Thymus (tissue), 11 donors: ENCODE results near the gene ASTN2. TPM values are rescaled to one million over a fixed set of nuclear protein-coding genes. Genes with fewer than 3 reads are reported as not detected.
A peak's percentile ranks its signal among the peaks of the same experiment; 100 is the strongest.

Experiments
- DNase-seq, 9 donors: peaks; one replicate each; pipeline ENCODE4 v3.0.0-alpha.2; 2013; ENCODE audit warnings: low spot score in 9 of 9, low read depth in 6 of 9, missing footprints in 1 of 9
- H3K27ac ChIP-seq, 2 donors: one replicate each; pipeline ENCODE4 v1.5.1; 2013; ENCODE audit warnings: control low read depth in 1 of 2, low read depth in 1 of 2, low read length in 1 of 2, mild to moderate bottlenecking in 1 of 2, moderate library complexity in 1 of 2
- H3K27me3 ChIP-seq, 2 donors: one replicate each; pipeline ENCODE4 v1.5.1; 2013; ENCODE audit warnings: low read length in 1 of 2; ENCODE audit not compliant: control insufficient read depth in 2 of 2, insufficient read depth in 1 of 2
- H3K36me3 ChIP-seq, 2 donors: one replicate each; pipeline ENCODE4 v1.5.1; 2013; ENCODE audit warnings: low read length in 1 of 2, mild to moderate bottlenecking in 1 of 2, moderate library complexity in 1 of 2; ENCODE audit not compliant: control insufficient read depth in 2 of 2, insufficient read depth in 2 of 2
- H3K4me1 ChIP-seq, 2 donors: one replicate each; pipeline ENCODE4 v1.5.1; 2013; ENCODE audit warnings: low read length in 2 of 2; ENCODE audit not compliant: control insufficient read depth in 2 of 2, insufficient read depth in 2 of 2
- H3K4me3 ChIP-seq, 2 donors: one replicate each; pipeline ENCODE4 v1.5.1; 2013; ENCODE audit warnings: low read length in 2 of 2, control low read depth in 1 of 2, mild to moderate bottlenecking in 1 of 2
- H3K9me3 ChIP-seq, 2 donors: one replicate each; pipeline ENCODE4 v1.5.1; 2013; ENCODE audit warnings: low read length in 1 of 2, mild to moderate bottlenecking in 1 of 2; ENCODE audit not compliant: control insufficient read depth in 2 of 2, insufficient read depth in 1 of 2
- WGBS: extraction: QIAGEN DNeasy Blood & Tissue Kit; methylation state at CpG from one replicate; pipeline ENCODE4 v1.1.7; 2013; 5-methylcytosine and 5-hydroxymethylcytosine counted together
- polyA plus RNA-seq: library from polyadenylated mRNA; stranded (reverse); fragments of 200-250 nt; gene quantifications from one replicate; pipeline ENCODE4 v1.2.3, GENCODE V29; 2013
- total RNA-seq: library from RNA; stranded (reverse); fragments of 120-200 nt; gene quantifications from one replicate; pipeline ENCODE4 v1.2.4, GENCODE V29; 2013
- donor health status: healthy.

The ASTN2 gene
- total and polyA plus RNA-seq, 2 donors = 5.8 to 5.9 TPM

DNA sequence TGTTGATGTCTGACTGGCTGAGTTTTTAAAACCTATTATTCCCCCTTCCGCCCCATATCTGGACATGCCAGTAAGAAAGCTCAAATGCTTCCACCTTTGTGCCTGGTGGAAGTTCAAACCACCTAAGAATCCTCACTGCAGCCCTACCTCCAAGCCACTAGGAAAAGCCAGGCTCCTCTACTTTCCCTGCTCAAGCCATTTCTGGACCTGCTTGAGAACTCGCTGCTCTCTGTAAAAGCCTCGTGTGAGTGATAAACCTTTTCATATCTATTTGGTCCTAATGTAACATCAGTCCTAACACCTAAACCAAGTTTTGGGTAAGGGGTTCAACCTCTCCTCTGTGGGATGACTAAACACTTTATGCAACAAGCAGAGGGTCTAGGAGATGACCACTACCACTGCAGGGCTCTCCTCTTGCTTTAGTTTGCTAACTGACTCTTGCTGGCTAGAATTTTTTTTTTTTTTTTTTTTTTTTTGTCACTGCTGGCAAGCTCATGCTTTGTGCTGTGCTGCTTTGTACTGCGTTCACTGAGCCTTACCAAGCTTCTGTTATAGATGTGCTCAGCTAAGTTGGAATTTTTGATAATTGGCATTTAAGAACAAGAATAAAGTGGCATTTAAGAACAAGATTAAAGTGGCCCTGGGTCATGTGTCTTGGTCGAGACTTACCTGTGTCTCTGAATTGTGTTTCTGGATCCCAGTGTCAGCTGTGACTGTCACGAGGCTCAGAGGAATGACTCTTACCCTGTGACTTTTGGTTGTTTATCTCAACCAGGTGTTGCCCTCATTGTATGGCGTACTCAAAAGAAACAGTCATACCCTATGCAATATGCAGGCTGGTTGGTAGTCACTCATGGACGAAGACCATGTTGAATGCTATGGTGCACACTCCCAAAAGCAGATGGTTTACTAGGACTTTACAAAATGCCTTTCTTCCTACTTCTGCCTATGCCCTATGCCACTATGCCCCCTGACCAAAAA, 708.3 kb downstream of the ASTN2 start:
- Histone ChIP-seq H3K9me3 (no peaks in the 10 kb centered on the region), H3K4me3 (no peak overlapping the region), H3K36me3 (no peaks in the 10 kb centered on the region), H3K27me3 (no peaks in the 10 kb centered on the region), H3K27ac (no peak overlapping the region), H3K4me1 (no peaks in the 10 kb centered on the region)
- DNase-seq = no peak
- 98% methylated on average over 8 of the region's 8 CpGs for WGBS

- no peak overlapping the region for H3K27ac ChIP-seq
- WGBS = 97% methylated on average over 1 of the region's 1 CpG
- no peaks in the 10 kb centered on the region for H3K27me3 ChIP-seq
- no peak for DNase-seq
- no peaks in the 10 kb centered on the region for H3K9me3 ChIP-seq
- no peak overlapping the region for H3K4me3 ChIP-seq
- peaks cover 0 to 4% of the 10 kb centered on the region in 2 donors for H3K4me1 ChIP-seq
- H3K36me3 ChIP-seq = no peaks in the 10 kb centered on the region
Observed at GRCh38 chr9:116705531-116705930, 709.3 kb downstream of the ASTN2 start.

DNA sequence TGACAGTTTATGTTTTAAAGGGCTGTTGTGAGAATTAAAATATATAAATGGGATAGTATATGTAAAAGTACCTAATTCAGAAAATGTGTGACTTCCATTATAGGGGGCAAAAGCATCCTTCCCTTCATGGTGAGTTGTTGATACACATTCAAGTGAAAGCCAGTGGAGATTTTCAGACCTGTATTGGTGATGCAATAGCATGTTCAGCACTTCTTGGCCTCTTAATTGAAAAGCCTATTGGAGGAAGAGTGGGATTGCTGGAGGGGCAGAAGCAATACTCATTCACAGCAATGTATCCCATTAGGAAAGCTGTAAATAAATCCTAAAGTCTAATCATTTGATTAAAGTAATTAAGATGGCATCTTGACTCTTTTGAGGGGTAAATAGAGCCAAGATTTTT, 710.4 kb downstream of the ASTN2 start:
- Histone ChIP-seq H3K4me1 (peaks cover 0 to 4% of the 10 kb centered on the region in 2 donors), H3K9me3 (no peaks in the 10 kb centered on the region), H3K27me3 (no peaks in the 10 kb centered on the region), H3K27ac (no peak overlapping the region), H3K4me3 (no peak overlapping the region), H3K36me3 (peaks cover 3 to 4% of the 10 kb centered on the region in 2 donors)
- DNase-seq = no peak

- no peak overlapping the region for H3K4me3 ChIP-seq
- H3K9me3 ChIP-seq = no peaks in the 10 kb centered on the region
- peaks cover 11 to 12% of the 10 kb centered on the region in 2 donors for H3K36me3 ChIP-seq
- H3K27me3 ChIP-seq = no peaks in the 10 kb centered on the region
- DNase-seq = no peak
- WGBS = 98% methylated on average over 3 of the region's 3 CpGs
- no peak overlapping the region for H3K27ac ChIP-seq
- H3K4me1 ChIP-seq = peaks cover 0 to 4% of the 10 kb centered on the region in 2 donors
Observed at GRCh38 chr9:116703634-116704033, 711.2 kb downstream of the ASTN2 start.

- Histone ChIP-seq H3K27ac (peak overlapping the region in 1 of 2 donors; percentile 54), H3K27me3 (no peaks in the 10 kb centered on the region), H3K4me3 (no peak overlapping the region), H3K4me1 (peaks cover 0 to 4% of the 10 kb centered on the region in 2 donors), H3K36me3 (peaks cover 21 to 24% of the 10 kb centered on the region in 2 donors), H3K9me3 (no peaks in the 10 kb centered on the region)
- 76% methylated on average over 2 of the region's 2 CpGs for WGBS
- peak in 2 of 9 donors; percentile 27 to 46 for DNase-seq
Observed at GRCh38 chr9:116701940-116702642, 712.8 kb downstream of the ASTN2 start.

GRCh38 chr9:116700882-116701865, 713.7 kb downstream of the ASTN2 start:
- Histone ChIP-seq H3K4me1 (peaks cover 0 to 4% of the 10 kb centered on the region in 2 donors), H3K4me3 (no peak overlapping the region), H3K27me3 (no peaks in the 10 kb centered on the region), H3K27ac (peak overlapping the region in 1 of 2 donors; percentile 55), H3K9me3 (no peaks in the 10 kb centered on the region), H3K36me3 (peaks cover 21 to 24% of the 10 kb centered on the region in 2 donors)
- no peak for DNase-seq
- 91% methylated on average over 2 of the region's 2 CpGs for WGBS

DNA sequence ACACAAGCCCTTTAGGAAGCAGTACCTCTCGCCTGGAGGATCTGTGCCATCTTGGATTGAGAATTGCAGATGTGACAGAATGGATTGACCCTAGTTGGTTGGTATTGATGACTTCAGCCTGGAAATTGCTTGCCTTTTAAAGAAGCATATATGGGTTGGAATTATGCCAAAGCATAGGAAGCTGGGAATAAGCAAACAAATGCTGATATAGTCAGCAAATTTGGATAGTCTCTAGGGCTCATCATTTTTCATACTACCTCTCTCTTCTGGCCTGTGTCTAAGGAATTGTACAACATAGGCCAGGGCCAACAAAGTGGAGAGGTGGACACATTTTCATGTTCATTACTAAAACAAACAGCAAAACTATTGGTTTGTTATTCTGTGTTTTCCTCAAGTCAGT, 714.6 kb downstream of the ASTN2 start:
- WGBS = 99% methylated on average over 1 of the region's 1 CpG
- DNase-seq = no peak
- H3K36me3 ChIP-seq = peaks cover 21 to 24% of the 10 kb centered on the region in 2 donors
- peaks cover 0 to 4% of the 10 kb centered on the region in 2 donors for H3K4me1 ChIP-seq
- no peak overlapping the region for H3K4me3 ChIP-seq
- no peaks in the 10 kb centered on the region for H3K27me3 ChIP-seq
- H3K27ac ChIP-seq = no peak overlapping the region
- no peaks in the 10 kb centered on the region for H3K9me3 ChIP-seq

DNA sequence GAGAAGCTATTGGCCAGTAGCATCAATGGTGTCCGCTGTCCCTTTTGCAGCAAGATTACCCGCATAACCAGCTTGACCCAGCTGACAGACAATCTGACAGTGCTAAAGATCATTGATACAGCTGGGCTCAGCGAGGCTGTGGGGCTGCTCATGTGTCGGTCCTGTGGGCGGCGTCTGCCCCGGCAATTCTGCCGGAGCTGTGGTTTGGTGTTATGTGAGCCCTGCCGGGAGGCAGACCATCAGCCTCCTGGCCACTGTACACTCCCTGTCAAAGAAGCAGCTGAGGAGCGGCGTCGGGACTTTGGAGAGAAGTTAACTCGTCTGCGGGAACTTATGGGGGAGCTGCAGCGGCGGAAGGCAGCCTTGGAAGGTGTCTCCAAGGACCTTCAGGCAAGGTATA, 717.0 kb downstream of the ASTN2 start:
- peaks cover 0 to 4% of the 10 kb centered on the region in 2 donors for H3K4me1 ChIP-seq
- 98% methylated on average over 16 of the region's 16 CpGs for WGBS
- DNase-seq = no peak
- peaks cover 21 to 24% of the 10 kb centered on the region in 2 donors for H3K36me3 ChIP-seq
- no peak overlapping the region for H3K27ac ChIP-seq
- no peaks in the 10 kb centered on the region for H3K27me3 ChIP-seq
- H3K4me3 ChIP-seq = no peak overlapping the region
- H3K9me3 ChIP-seq = no peaks in the 10 kb centered on the region
